ENCODE data around the gene RBFOX2.
"Not testable (repeated sequence)": the region's sequence is repeated elsewhere in the genome, so short reads cannot be mapped to it uniquely, and the experiment has no call there.

Gene RBFOX2

GRCh38 chr22:35708917-35709316 lies 319.7 kb downstream of the RBFOX2 start:
- no peak for TF ChIP-seq CTCF (IDR thresholded peaks at IDR 0.05; ENCODE audit: insufficient read depth, low read depth, low read length, missing control alignments)
- DNase-seq (ENCODE audit: low read depth) = no peak
- H3K4me3 ChIP-seq (ENCODE audit: low read depth, low read length) = no peak overlapping the region

GRCh38 chr22:35708453-35708852 lies 320.2 kb downstream of the RBFOX2 start:
- TF ChIP-seq CTCF (IDR thresholded peaks at IDR 0.05; ENCODE audit: insufficient read depth, low read depth, low read length, missing control alignments) = no peak
- DNase-seq (ENCODE audit: low read depth) = no peak
- no peak overlapping the region for H3K4me3 ChIP-seq (ENCODE audit: low read depth, low read length)

- DNase-seq (ENCODE audit: low read depth) = no peak
- H3K4me3 ChIP-seq (ENCODE audit: low read depth, low read length) = no peak overlapping the region
- no peak for TF ChIP-seq CTCF (IDR thresholded peaks at IDR 0.05; ENCODE audit: insufficient read depth, low read depth, low read length, missing control alignments)
Measured at GRCh38 chr22:35705141-35705540, 323.5 kb downstream of the RBFOX2 start.

GRCh38 chr22:35703861-35704584 lies 324.6 kb downstream of the RBFOX2 start:
- no peak overlapping the region for H3K4me3 ChIP-seq (ENCODE audit: low read depth, low read length)
- no peak for DNase-seq (ENCODE audit: low read depth)
- no peak for TF ChIP-seq CTCF (IDR thresholded peaks at IDR 0.05; ENCODE audit: insufficient read depth, low read depth, low read length, missing control alignments)

- H3K4me3 ChIP-seq (ENCODE audit: low read depth, low read length); DNase-seq (ENCODE audit: low read depth): not testable (repeated sequence)
Measured at GRCh38 chr22:35699852-35700251, 328.8 kb downstream of the RBFOX2 start.

- no peak for TF ChIP-seq CTCF (IDR thresholded peaks at IDR 0.05; ENCODE audit: insufficient read depth, low read depth, low read length, missing control alignments)
- H3K4me3 ChIP-seq (ENCODE audit: low read depth, low read length) = no peak overlapping the region
- no peak for DNase-seq (ENCODE audit: low read depth)
Measured at GRCh38 chr22:35697142-35697541, 331.5 kb downstream of the RBFOX2 start.

GRCh38 chr22:35695202-35695601 lies 333.4 kb downstream of the RBFOX2 start:
- DNase-seq (ENCODE audit: low read depth) = no peak
- no peak for TF ChIP-seq CTCF (IDR thresholded peaks at IDR 0.05; ENCODE audit: insufficient read depth, low read depth, low read length, missing control alignments)
- H3K4me3 ChIP-seq (ENCODE audit: low read depth, low read length) = no peak overlapping the region
